HepG2 (cell line): ENCODE results near the gene LMAN1L. TPM values are rescaled to one million over a fixed set of nuclear protein-coding genes. Genes with fewer than 3 reads are reported as not detected.

ENCODE experiments used
- CCDC6 ChIP-seq: sonication (generic); formaldehyde crosslinking; IDR thresholded peaks from 2 replicates; pipeline ENCODE4 v1.8.1; 2022; ENCODE audit warnings: mild to moderate bottlenecking, missing genetic modification reagents, moderate library complexity
- CHD4 ChIP-seq: fragments of 200-600 bp; sonication (generic); IDR thresholded peaks from 2 replicates; pipeline ENCODE4 v1.7.0; 2017; ENCODE audit warnings: mild to moderate bottlenecking, low read length, borderline replicate concordance
- JDP2 ChIP-seq: sonication (generic); formaldehyde crosslinking; IDR thresholded peaks from 2 replicates; pipeline ENCODE4 v1.8.1; 2022; ENCODE audit warnings: missing genetic modification reagents, borderline replicate concordance
- PITX1 ChIP-seq: sonication (generic); formaldehyde crosslinking; IDR thresholded peaks from 2 replicates; pipeline ENCODE4 v1.5.1; 2020; ENCODE audit warnings: mild to moderate bottlenecking, missing genetic modification reagents
- RARG ChIP-seq: sonication (generic); formaldehyde crosslinking; IDR thresholded peaks from 2 replicates; pipeline ENCODE4 v1.4.0; 2020; ENCODE audit warnings: low read depth, mild to moderate bottlenecking, missing genetic modification reagents
- TFAP4 ChIP-seq: sonication (generic); IDR thresholded peaks from 2 replicates; pipeline ENCODE4 v1.6.1; 2016; ENCODE audit warnings: low read depth, borderline replicate concordance
- YY1 ChIP-seq: IDR thresholded peaks from 2 replicates; pipeline ENCODE4 v1.6.1; 2011; ENCODE audit warnings: low read length, low read depth, moderate library complexity, mild to moderate bottlenecking; ENCODE audit not compliant: insufficient read depth, insufficient replicate concordance
- ZBTB4 ChIP-seq: sonication (generic); formaldehyde crosslinking; IDR thresholded peaks from 2 replicates; pipeline ENCODE4 v1.4.0; 2020; ENCODE audit warnings: missing genetic modification reagents, mild to moderate bottlenecking, borderline replicate concordance
- ZGPAT ChIP-seq: IDR thresholded peaks from 2 replicates; pipeline ENCODE4 v1.6.1; 2016; ENCODE audit warnings: mild to moderate bottlenecking
- ZNF12 ChIP-seq: sonication (generic); formaldehyde crosslinking; IDR thresholded peaks from 2 replicates; pipeline ENCODE4 v1.5.0; 2020; ENCODE audit warnings: missing genetic modification reagents
- ZNF350 ChIP-seq: sonication (generic); formaldehyde crosslinking; IDR thresholded peaks from 2 replicates; pipeline ENCODE4 v1.4.0; 2020; ENCODE audit warnings: mild to moderate bottlenecking, low read depth, missing genetic modification reagents, borderline replicate concordance
- ZNF792 ChIP-seq: IDR thresholded peaks from 2 replicates; pipeline ENCODE4 v1.6.1; 2016
- polyA plus RNA-seq, 8 experiments: library from polyadenylated mRNA; depleted of rRNA in 3 of 8; stranded (reverse) in 7 of 8; unstranded in 1 of 8; fragments of >200 nt; fragmentation: Illumina TruSeq in 4 of 8; extraction: Trizol in 4 of 8; gene quantifications; 2 replicates each; pipeline versions ENCODE4 v1.2.1 to v1.2.3, GENCODE V29; 2011 to 2016; ENCODE audit warnings: low read depth in 4 of 8, missing spikeins in 1 of 8, mixed read lengths in 1 of 8; ENCODE audit not compliant: insufficient read depth in 1 of 8
- total RNA-seq, 5 experiments: library from RNA; depleted of rRNA; stranded (reverse); fragments of >200 nt; fragmentation: Illumina TruSeq; extraction: Trizol; gene quantifications; 2 replicates each; pipeline ENCODE4 v1.2.3, GENCODE V29; 2016; ENCODE audit warnings: low read depth in 1 of 5
- TF ChIP-seq, protein P1 (sequence below): sonication (generic); formaldehyde crosslinking; IDR thresholded peaks from 2 replicates; pipeline ENCODE4 v1.4.0; 2020; ENCODE audit warnings: missing genetic modification reagents, low read depth, mild to moderate bottlenecking, borderline replicate concordance

Gene LMAN1L
- total and polyA plus RNA-seq, 2 of the 13 experiments (the other 11 are each of a cell fraction or from before 2014, with no cell fraction given), result not detected

DNA sequence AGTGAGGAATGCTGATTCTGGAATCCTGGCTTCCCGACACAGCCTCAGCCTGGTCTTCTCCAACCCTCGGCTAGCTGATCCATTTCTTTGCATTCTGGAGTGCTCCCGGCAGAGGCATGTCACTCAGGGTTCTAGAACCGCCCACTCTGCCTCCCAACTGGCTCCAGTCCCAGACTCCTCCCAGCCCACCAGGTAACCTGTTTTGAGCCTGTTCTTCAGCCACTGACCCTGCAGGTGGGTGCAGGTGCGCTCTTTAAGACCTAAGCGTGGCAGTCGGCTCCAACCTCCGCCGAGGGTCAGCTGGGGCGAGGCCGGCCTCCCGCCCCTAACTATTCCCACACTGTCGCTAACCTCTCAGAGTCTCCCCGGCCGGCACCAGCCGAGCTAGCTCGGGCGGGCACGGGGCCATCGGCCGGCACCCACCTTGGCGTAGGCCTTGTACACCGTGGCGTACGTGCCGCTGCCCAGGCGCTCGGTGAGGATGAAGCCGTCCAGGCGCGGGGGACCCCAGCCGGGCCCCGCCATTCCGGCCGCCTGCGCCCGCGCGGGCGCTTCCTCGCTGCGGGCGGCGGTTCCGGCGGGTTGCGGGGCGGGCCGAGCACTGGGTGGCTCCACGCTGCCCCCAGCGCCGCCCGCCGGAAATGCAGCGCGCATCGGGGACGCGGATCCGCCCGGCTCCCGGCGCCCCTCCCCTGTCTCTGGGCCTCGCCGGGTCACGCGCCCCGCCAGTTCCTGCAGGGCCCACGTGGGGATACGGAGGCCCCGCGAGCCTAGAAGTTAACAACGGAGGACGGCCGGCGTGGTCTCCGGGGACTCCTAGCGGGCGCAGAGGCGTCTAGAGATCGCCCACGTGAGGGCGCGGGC is 30.2 kb downstream of the LMAN1L start, which contains the start of gene ULK3 (continued):
- TF ChIP-seq JDP2 (CRISPR knock-in tag) (no peak), ZGPAT (CRISPR knock-in tag) (peak; percentile 39), ZBTB4 (CRISPR knock-in tag) (no peak), ZNF792 (no peak), TFAP4 (peak; percentile 39; the same call in 1 of the 2 replicates), ZNF12 (CRISPR knock-in tag) (no peak), RARG (CRISPR knock-in tag) (no peak), CCDC6 (CRISPR knock-in tag) (0 out of 2 replicates have a peak, but pooled peaks have one; percentile 63), ZNF350 (no peak; the same call in 1 of the 2 replicates), YY1 (peak; percentile 73), PITX1 (CRISPR knock-in tag) (no peak), CHD4 (no peak)
- TF ChIP-seq, protein P1, sequence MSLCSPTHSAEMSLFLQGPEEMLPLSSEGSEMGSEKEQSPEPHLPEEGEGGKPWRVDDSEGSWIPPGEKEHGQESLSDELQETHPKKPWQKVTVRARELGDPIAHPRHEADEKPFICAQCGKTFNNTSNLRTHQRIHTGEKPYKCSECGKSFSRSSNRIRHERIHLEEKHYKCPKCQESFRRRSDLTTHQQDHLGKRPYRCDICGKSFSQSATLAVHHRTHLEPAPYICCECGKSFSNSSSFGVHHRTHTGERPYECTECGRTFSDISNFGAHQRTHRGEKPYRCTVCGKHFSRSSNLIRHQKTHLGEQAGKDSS (CRISPR knock-in tag), result no peak
